GM12878 (cell line): ENCODE results near the gene IMP3. TPM values are rescaled to one million over a fixed set of nuclear protein-coding genes. Genes with fewer than 3 reads are reported as not detected.

Experiments
- ATAC-seq: fragments of 200-7000 bp; cut with Tn5 transposase; 3 replicates; pipeline ENCODE4 v1.9.1; 2020; ENCODE audit warnings: mild to moderate bottlenecking, moderate library complexity
- BruUV-seq: library from RNA; stranded (reverse); fragments of 400-500 nt; replicated peaks from 2 replicates; lab custom pipeline; 2021; lab: Mats Ljungman, UMichigan
- CTCF ChIA-PET: fragments of 300-600 bp; sonication (Branson Sonifier 250); formaldehyde crosslinking; extraction: SDS; loops from one replicate; lab custom pipeline; 2021; ENCODE audit warnings: inconsistent platforms; lab: Yijun Ruan, JAX
- POLR2A ChIA-PET: fragments of 350-600 bp; formaldehyde crosslinking; extraction: SDS; loops from one replicate; lab custom pipeline; 2021; ENCODE audit warnings: inconsistent platforms; lab: Charles Lee
- RAD21 ChIA-PET: fragments of 300-600 bp; sonication (Branson Sonifier 250); formaldehyde crosslinking; loops from one replicate; lab custom pipeline; 2023; ENCODE audit warnings: antibody characterized with exemption; ENCODE audit not compliant: unreplicated experiment; lab: Charles Lee
- SMC1A ChIA-PET: fragments of 300-600 bp; sonication (Branson Sonifier 250); formaldehyde crosslinking; loops from one replicate; lab custom pipeline; 2023; ENCODE audit not compliant: unreplicated experiment, uncharacterized antibody; lab: Charles Lee
- DNase-seq: peaks from one replicate; pipeline ENCODE4 v3.0.0-alpha.2; 2011; ENCODE audit warnings: low read depth, low spot score
- FAIRE-seq: peaks from 3 replicates; lab custom pipeline; 2011; peaks lifted over from hg19 to GRCh38; lab: Jason Lieb, UNC
- H2AFZ ChIP-seq: 2 replicates; pipeline ENCODE4 v1.6.0; 2011; ENCODE audit warnings: low read depth, low read length, control low read depth; ENCODE audit not compliant: control insufficient read depth
- H3K27ac ChIP-seq: 2 replicates; pipeline ENCODE4 v1.5.1; 2011; ENCODE audit warnings: control low read depth; ENCODE audit not compliant: control insufficient read depth, insufficient read depth
- H3K27me3 ChIP-seq, 2 experiments: replicated peaks in 1 of 2; 2 replicates each; pipeline versions ENCODE4 v1.6.0 to v1.6.1; 2011; ENCODE audit warnings: low read length in 1 of 2; ENCODE audit not compliant: control insufficient read depth in 2 of 2, insufficient read depth in 2 of 2
- H3K36me3 ChIP-seq, 2 experiments: 2 replicates each; pipeline ENCODE4 v1.5.1; 2011; ENCODE audit warnings: low read length in 1 of 2; ENCODE audit not compliant: control insufficient read depth in 2 of 2, insufficient read depth in 2 of 2
- H3K4me1 ChIP-seq: 2 replicates; pipeline ENCODE4 v1.6.1; 2011; ENCODE audit warnings: mild to moderate bottlenecking, low read length, moderate library complexity, mixed read lengths; ENCODE audit not compliant: control insufficient read depth, insufficient read depth
- H3K4me2 ChIP-seq: 2 replicates; pipeline ENCODE4 v1.6.0; 2011; ENCODE audit warnings: control low read depth; ENCODE audit not compliant: control insufficient read depth, insufficient read depth
- H3K4me3 ChIP-seq: fragments of 200-600 bp; sonication (generic); 2 replicates; pipeline ENCODE4 v1.5.1; 2016
- H3K79me2 ChIP-seq: 2 replicates; pipeline ENCODE4 v1.6.0; 2011; ENCODE audit warnings: low read length; ENCODE audit not compliant: control insufficient read depth, insufficient read depth
- H3K9ac ChIP-seq: 2 replicates; pipeline ENCODE4 v1.8.0; 2011; ENCODE audit warnings: low read length, control low read depth, mixed read lengths; ENCODE audit not compliant: control insufficient read depth, insufficient read depth
- H3K9me3 ChIP-seq: replicated peaks from 3 replicates; pipeline ENCODE4 v1.5.1; 2011; ENCODE audit warnings: mild to moderate bottlenecking, low read length; ENCODE audit not compliant: control insufficient read depth, insufficient read depth
- H4K20me1 ChIP-seq: 2 replicates; pipeline ENCODE4 v1.6.0; 2011; ENCODE audit not compliant: control insufficient read depth, insufficient read depth
- CEBPZ ChIP-seq: fragments of 150-350 bp; IDR thresholded peaks from 2 replicates; pipeline ENCODE4 v1.6.1; 2016; ENCODE audit warnings: low read depth, low read length
- CUX1 ChIP-seq: IDR thresholded peaks from 2 replicates; pipeline ENCODE4 v1.6.1; 2012; ENCODE audit warnings: improper control_type of control experiment, low read depth, low read length; ENCODE audit not compliant: insufficient replicate concordance
- E2F8 ChIP-seq: fragments of 450-650 bp; IDR thresholded peaks from 2 replicates; pipeline ENCODE4 v1.6.1; 2018; ENCODE audit warnings: mild to moderate bottlenecking, low read depth, moderate library complexity; ENCODE audit not compliant: partially characterized antibody
- FOXM1 ChIP-seq: IDR thresholded peaks from 2 replicates; pipeline ENCODE4 v1.6.1; 2012; ENCODE audit warnings: low read depth, mild to moderate bottlenecking, inconsistent platforms, low read length, moderate library complexity
- JUND ChIP-seq: IDR thresholded peaks from 2 replicates; pipeline ENCODE4 v1.6.1; 2012; ENCODE audit warnings: low read depth, mild to moderate bottlenecking, low read length, improper control_type of control experiment, moderate library complexity
- NFXL1 ChIP-seq: fragments of 450-650 bp; IDR thresholded peaks from 2 replicates; pipeline ENCODE4 v1.6.1; 2017; ENCODE audit warnings: antibody characterized with exemption, mild to moderate bottlenecking, borderline replicate concordance
- RAD51 ChIP-seq: fragments of 450-650 bp; IDR thresholded peaks from 2 replicates; pipeline ENCODE4 v1.6.1; 2016; ENCODE audit warnings: moderate library complexity, mild to moderate bottlenecking, inconsistent platforms
- SIN3A ChIP-seq: IDR thresholded peaks from 2 replicates; pipeline ENCODE4 v1.6.1; 2012; ENCODE audit warnings: low read depth, low read length, improper control_type of control experiment
- SKIL ChIP-seq: fragments of 450-650 bp; IDR thresholded peaks from 2 replicates; pipeline ENCODE4 v1.6.1; 2017; ENCODE audit warnings: mild to moderate bottlenecking, low read depth, inconsistent platforms; ENCODE audit not compliant: poor library complexity, severe bottlenecking
- TARDBP ChIP-seq: IDR thresholded peaks from 2 replicates; pipeline ENCODE4 v1.6.1; 2016; ENCODE audit warnings: borderline replicate concordance
- WGBS: methylation state at CpG from one replicate; pipeline ENCODE4 v1.1.6; 2016; ENCODE audit warnings: low lambda C conversion rate; ENCODE audit not compliant: insufficient replicate concordance, insufficient coverage; ENCODE audit errors: missing lambda C conversion rate; 5-methylcytosine and 5-hydroxymethylcytosine counted together
- in situ Hi-C: fragments of 300-500 bp; cut with MboI; formaldehyde crosslinking; loops from 9 replicates; pipeline ENCODE4 v1.14.3; 2018; ENCODE audit warnings: mixed read lengths
- intact Hi-C: fragments of 100-400 bp; cut with micrococcal nuclease; formaldehyde crosslinking; loops from one replicate; pipeline ENCODE4 v1.14.2; 2022; ENCODE audit not compliant: unreplicated experiment
- polyA plus RNA-seq, 11 experiments: library from polyadenylated mRNA; depleted of rRNA in 4 of 11; unstranded in 6 of 11; stranded (reverse) in 5 of 11; fragments of >200 nt; fragmentation: Nextera tagmentation in 4 of 11; fragmentation: Illumina TruSeq in 1 of 11; extraction: Ambion mirVana in 4 of 11; extraction: Trizol in 1 of 11; gene quantifications; 1 replicate in 1 of 11; 2 replicates in 10 of 11; pipeline versions ENCODE4 v1.2.1 to v1.2.3, GENCODE V29; 2011 to 2016; ENCODE audit warnings: inconsistent platforms in 2 of 11, missing spikeins in 2 of 11, low read depth in 1 of 11
- total RNA-seq, 4 experiments: library from RNA; depleted of rRNA in 3 of 4; stranded (reverse); fragments of >200 nt in 3 of 4; fragmentation: Illumina TruSeq in 1 of 4; extraction: Trizol in 1 of 4; gene quantifications; 2 replicates each; pipeline versions ENCODE4 v1.2.1 to v1.2.3, GENCODE V29; 2013 to 2021

The IMP3 gene
- total and polyA plus RNA-seq, 10 of the 15 experiments (the other 5 are each of a cell fraction or from before 2014, with no cell fraction given), result 13.3 to 208 (median 85.2) TPM

- Histone ChIP-seq H3K27ac (no peak overlapping the region), H4K20me1 (no peaks in the 10 kb centered on the region), H3K4me2 (no peak overlapping the region), H2AFZ (no peak overlapping the region), H3K36me3 (no peaks in the 10 kb centered on the region), H3K4me1 (0 out of 2 replicates have a peak, but pooled peaks cover 2% of the 10 kb centered on the region), H3K4me3 (no peak overlapping the region), H3K9me3 (no peaks in the 10 kb centered on the region), H3K9ac (no peak overlapping the region), H3K27me3 (peaks cover 0 to 2% of the 10 kb centered on the region in 2 experiments; a peak in 2 of 4 replicates), H3K79me2 (peaks cover 7% of the 10 kb centered on the region)
- in situ Hi-C loops (no loop called here), intact Hi-C loops (loop anchor here (5.0 to 10.0 kb wide), 2 partner anchors 137 to 710 kb away; partner anchors contain the start of gene COX5A)
- FAIRE-seq (no peak), ATAC-seq (no peak), DNase-seq (no peak)
- BruUV-seq, result no TSS peak
- ChIA-PET RAD21 (no interaction called here), POLR2A (interaction anchor here (0.6 kb wide), 2 partner anchors 20 to 78 kb away, joined by 3 to 9 read pairs; no protein-coding TSS in a partner anchor), SMC1A (interaction anchor here (1.2 kb wide), 1 partner anchor 203 kb away, joined by 3 read pairs; no protein-coding TSS in a partner anchor), CTCF (no interaction called here)
- WGBS, result 55% methylated on average over 2 of the region's 2 CpGs
- TF ChIP-seq CUX1 (no peak), SIN3A (no peak), RAD51 (no peak), FOXM1 (no peak), JUND (no peak), NFXL1 (no peak), SKIL (no peak), TARDBP (no peak), E2F8 (no peak), CEBPZ (no peak)
These were observed 4.4 kb upstream of the IMP3 start for GRCh38 chr15:75644376-75644775.
